GM18517 (cell line): ENCODE measurements around the gene CSF2RB.

Experiments
- ATAC-seq: cut with Tn5 transposase; IDR thresholded peaks from one replicate; pipeline ENCODE4 v1.9.1; 2021; ENCODE audit warnings: mild to moderate bottlenecking, moderate library complexity; ENCODE audit not compliant: unreplicated experiment

The CSF2RB gene

GRCh38 chr22:36887162-36887561 is 26.3 kb upstream of the CSF2RB start:
- no peak for ATAC-seq

DNA sequence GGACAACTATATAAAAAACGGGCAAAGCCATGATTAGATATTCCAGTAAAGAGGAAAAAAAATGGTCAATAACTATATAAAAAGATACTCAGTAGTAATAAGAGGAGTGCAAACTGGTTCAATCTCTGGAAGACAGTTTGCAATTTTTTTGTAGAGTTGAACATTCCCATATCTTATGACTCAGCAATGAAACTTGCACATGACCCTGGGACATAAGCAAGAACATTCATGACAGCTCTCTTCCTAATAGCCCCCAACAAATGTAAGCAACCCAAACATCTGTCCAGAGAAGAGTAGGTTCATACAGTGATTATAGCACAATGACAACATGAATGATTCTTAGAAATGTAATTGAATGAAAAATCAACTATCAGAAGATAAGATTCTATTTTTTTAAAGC is 21.8 kb upstream of the CSF2RB start:
- ATAC-seq, result no peak

DNA sequence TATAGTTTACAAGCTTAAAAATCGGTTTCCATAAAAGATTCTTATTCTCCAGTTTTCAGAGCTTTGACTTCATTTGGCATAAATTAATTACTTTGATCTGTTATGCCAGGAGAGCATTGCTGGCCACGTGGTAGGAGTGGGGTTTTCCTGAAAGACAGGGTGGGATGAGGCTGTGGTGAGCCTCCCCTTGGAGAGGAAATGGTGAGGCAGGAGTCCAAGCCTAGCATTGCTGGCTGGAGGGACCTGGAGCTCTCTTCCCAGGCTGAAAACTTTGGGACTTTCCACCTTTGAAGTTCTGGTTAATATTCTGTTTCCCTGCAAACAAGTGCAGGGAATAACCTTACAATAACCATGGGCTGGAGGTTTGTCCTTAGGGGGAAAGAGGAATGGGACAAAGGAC is 21.1 kb upstream of the CSF2RB start:
- no peak for ATAC-seq

DNA sequence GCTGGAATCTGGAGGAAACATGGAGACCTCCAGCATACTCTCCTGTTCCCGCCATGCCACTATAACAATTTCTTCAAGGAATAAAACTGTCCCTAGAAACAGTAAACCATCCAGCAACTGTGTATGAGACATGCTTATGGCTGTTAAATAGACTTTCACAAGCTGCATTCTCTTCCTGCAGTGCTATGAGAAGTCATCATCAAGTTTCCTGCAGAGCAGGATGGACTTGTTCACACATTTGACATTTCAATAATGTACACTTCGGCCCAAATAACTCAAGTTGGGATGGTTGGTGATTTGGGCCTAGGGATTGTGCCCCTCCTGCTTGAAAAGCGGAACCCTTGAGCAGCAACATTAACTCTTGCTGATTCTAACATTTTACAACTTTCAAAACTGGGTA is 20.2 kb upstream of the CSF2RB start:
- no peak for ATAC-seq

DNA sequence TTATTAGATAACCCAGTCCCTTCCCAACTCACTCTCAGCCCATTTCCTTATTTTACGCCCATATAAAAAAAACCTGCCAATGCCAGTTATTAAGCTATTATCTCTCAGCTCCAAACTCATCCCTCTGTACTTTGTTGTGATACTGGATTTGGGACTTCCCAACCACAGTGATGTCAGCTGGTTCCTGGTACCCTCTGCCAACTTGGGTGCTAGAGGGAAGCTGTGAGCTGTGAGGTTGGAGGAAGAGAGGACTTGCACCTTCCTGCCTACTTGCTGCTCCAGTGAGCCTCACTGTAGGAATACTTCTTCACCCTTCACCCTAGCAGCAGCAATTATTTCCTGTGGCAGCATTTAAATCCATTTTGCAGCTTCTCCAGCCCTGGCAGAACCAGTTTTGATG is 19.2 kb upstream of the CSF2RB start:
- no peak for ATAC-seq

- no peak for ATAC-seq
These were observed 15.8 kb upstream of the CSF2RB start for GRCh38 chr22:36897611-36898010.

GRCh38 chr22:36898690-36899089 is 14.7 kb upstream of the CSF2RB start:
- ATAC-seq, result no peak

DNA sequence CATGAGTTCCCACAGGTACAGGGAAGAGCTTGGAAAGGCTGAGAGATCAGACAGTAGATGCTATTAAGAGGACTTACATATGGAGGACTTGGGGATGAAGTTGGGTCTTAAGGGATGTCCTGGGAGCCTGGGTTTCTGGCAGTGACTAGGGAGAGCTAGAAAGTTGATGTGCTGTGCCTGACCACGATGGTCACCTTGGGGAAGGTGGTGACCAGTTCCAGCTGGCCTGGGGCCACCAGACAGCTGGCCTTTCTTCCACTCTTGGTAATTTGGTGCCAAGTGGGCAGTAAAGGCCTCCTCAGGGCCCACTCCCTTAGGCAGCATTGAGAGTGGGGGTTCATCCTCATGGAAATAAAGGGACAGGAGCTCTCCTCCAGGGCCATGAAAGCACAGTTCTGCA is 13.9 kb upstream of the CSF2RB start:
- ATAC-seq, result no peak

- no peak for ATAC-seq
These were observed 13.2 kb upstream of the CSF2RB start for GRCh38 chr22:36900225-36900624.

DNA sequence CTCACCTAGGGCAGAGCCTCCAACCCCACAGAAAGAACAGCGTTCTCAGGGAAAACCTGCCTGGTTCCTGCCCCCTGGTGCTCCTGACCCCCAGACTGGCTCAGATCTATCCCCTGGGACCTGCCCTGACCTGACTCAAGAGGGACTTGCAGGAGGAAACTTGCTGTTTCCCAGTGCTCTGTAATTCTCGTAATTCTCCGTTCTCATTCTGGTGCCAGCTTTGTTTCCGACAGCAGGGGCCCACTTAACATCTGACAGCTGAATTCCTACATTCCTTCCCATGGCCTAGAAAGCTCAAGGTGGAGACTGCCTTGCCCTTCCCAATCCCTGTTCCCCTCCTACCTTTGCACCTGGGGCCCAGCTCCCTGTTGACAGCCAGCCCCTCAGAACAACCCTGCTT is 12.5 kb upstream of the CSF2RB start:
- no peak for ATAC-seq

GRCh38 chr22:36901411-36902142 is 11.9 kb upstream of the CSF2RB start:
- ATAC-seq, result no peak

- no peak for ATAC-seq
These were observed 11.1 kb upstream of the CSF2RB start for GRCh38 chr22:36902143-36902926.

GRCh38 chr22:36904260-36904880 is 9.1 kb upstream of the CSF2RB start:
- ATAC-seq, result no peak

DNA sequence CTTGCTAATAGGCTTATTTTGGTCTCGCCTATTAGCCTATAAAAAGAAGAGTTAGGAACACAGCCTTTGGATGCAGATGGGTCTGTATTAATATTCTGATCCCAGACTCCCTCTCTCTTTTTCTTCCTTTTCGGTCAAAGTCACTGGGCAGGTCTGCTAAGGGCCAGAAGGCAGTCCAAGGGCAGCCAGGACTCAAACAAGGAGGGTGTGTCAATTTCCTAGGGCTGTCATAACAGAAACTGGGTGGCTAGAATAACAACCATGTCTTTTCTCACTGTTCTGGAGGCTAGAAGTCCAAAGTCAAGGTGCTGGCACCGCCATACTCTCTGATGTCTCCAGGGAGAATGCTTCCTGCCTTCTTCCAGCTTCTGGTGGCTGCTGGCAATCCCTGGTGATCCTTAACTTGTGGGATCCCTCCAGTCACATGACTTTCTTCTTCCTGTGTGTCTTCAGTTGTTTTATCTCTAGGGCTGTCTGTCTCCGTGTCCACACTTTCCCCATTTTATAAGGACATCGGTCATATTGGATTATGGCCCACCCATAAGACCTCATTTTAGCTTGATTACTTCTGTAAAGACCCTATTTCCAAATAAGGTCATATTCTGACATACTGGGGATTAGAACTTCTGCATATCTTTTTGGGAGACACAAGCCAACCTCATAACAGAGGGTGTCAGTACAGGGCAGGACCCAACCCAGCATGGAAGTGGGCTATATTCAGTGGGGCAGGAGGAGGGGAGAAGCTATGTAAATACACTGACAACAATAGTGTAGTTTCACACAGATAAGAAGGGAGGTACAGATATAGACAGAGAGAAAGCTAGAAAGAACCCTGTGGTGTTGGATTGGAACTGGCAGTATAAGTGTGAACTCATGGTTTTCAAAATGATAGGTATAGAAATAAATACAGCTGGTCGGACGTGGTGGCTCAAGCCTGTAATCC is 5.9 kb upstream of the CSF2RB start:
- no peak for ATAC-seq

- ATAC-seq, result no peak
These were observed 3.0 kb upstream of the CSF2RB start for GRCh38 chr22:36910461-36910860.

GRCh38 chr22:36911887-36912661 is 1.4 kb upstream of the CSF2RB start:
- ATAC-seq, result no peak

DNA sequence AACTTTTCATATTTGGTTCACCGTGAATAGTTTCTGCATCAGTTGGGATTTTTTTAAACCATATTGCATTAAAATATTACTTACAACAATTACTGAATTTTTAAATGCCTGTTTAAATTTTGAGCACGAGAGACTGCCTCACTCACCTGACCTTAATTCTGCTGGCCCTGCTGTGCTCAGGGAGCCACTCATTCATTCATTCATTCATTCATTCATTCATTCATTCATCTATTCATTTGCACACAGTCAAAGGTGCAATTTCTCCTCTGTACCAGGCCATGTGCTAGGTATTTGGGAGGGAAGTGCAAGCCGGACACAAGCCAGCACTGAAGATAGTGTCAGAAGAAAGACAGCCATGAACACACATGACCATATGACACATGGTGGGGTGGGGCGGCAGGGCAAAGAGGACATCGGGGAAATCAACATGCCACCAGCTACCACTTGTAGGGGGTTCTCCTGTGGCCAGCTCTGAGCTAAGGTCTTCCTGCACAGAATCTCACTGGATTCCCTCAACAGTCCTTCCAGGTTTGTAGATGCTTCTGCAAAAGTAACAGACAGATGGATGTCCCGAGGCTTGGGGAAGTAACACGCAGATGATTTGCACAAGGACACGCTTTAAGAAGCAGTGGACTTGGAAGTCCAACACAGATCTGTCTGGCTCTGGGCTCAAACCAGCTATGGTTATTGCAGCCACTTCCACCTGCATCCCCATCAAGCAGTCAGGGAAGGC is 568 bp upstream of the CSF2RB start:
- ATAC-seq, result no peak

- no peak for ATAC-seq
These were observed 943 bp downstream of the CSF2RB start for GRCh38 chr22:36914390-36914752.

DNA sequence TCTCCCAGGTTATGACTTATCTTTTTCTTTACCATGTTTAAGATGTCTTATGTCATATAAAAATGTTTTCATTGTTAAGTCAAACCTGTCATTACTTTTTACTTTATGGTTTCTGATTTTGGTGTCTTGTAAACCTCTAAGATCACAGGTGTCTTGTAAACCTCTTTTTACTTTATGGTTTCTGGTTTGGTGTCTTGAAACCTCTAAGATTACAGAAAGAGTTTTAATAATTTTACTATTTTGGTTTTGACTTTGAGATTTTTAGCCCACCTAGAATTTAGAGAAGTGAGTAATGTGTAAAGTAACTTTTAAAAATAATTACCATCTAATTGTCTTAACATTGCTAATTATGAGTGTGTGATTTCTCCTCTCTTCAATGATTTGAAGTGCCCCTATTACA is 2.6 kb downstream of the CSF2RB start:
- ATAC-seq, result no peak
